Omental fat pad (tissue), 4 donors: ENCODE results near the gene B4GALT5. TPM values are rescaled to one million over a fixed set of nuclear protein-coding genes. Genes with fewer than 3 reads are reported as not detected.

Experiments
- ATAC-seq: fragments of 150-250 bp; one replicate; pipeline ENCODE4 v1.9.1; 2016; ENCODE audit warnings: mild to moderate bottlenecking, moderate library complexity; ENCODE audit not compliant: low FRiP score
- DNase-seq: peaks from one replicate; pipeline ENCODE4 v3.0.0-alpha.2; 2019; ENCODE audit warnings: low spot score
- CTCF ChIP-seq, 3 donors: fragments of 450-650 bp; IDR thresholded peaks; one replicate each; pipeline ENCODE4 v1.5.1; 2016 to 2017; ENCODE audit warnings: antibody characterized with exemption in 3 of 3, mild to moderate bottlenecking in 3 of 3, moderate library complexity in 2 of 3
- total RNA-seq, 4 donors: library from RNA; depleted of rRNA; stranded (reverse); fragments of >200 nt; gene quantifications; one replicate each; pipeline ENCODE4 v1.1.0, GENCODE V29; 2016

Gene B4GALT5
- total RNA-seq, 4 donors from 2014 or later, result 27.0 to 93.1 (median 31.3) TPM

GRCh38 chr20:49656304-49656703 lies 57.4 kb downstream of the B4GALT5 start:
- no peak for ATAC-seq
- TF ChIP-seq CTCF (IDR thresholded peaks at IDR 0.05), result no peak
- no peak for DNase-seq

GRCh38 chr20:49653925-49654434 lies 59.7 kb downstream of the B4GALT5 start:
- no peak for TF ChIP-seq CTCF (IDR thresholded peaks at IDR 0.05)

GRCh38 chr20:49649672-49650071 lies 64.0 kb downstream of the B4GALT5 start:
- TF ChIP-seq CTCF (IDR thresholded peaks at IDR 0.05), result no peak
- ATAC-seq (no peak), DNase-seq (no peak)

More at GRCh38 chr20:49653925-49654434, 59.7 kb downstream of the B4GALT5 start:
- ATAC-seq, result no peak
- no peak for DNase-seq

GRCh38 chr20:49647550-49647949 lies 66.1 kb downstream of the B4GALT5 start:
- ATAC-seq (no peak), DNase-seq (no peak)
- TF ChIP-seq CTCF (IDR thresholded peaks at IDR 0.05), result no peak

GRCh38 chr20:49646528-49646927 lies 67.2 kb downstream of the B4GALT5 start:
- no peak for ATAC-seq

GRCh38 chr20:49646126-49646525 lies 67.6 kb downstream of the B4GALT5 start:
- ATAC-seq (no peak), DNase-seq (no peak)
- no peak for TF ChIP-seq CTCF (IDR thresholded peaks at IDR 0.05)

More at GRCh38 chr20:49646528-49646927, 67.2 kb downstream of the B4GALT5 start:
- no peak for TF ChIP-seq CTCF (IDR thresholded peaks at IDR 0.05)
- no peak for DNase-seq

- ATAC-seq (no peak), DNase-seq (no peak)
- no peak for TF ChIP-seq CTCF (IDR thresholded peaks at IDR 0.05)
Observed at GRCh38 chr20:49644980-49645565, 68.6 kb downstream of the B4GALT5 start.
